Heart left ventricle (tissue), 13 donors: ENCODE measurements around the gene MYH14.

Experiments used
- CTCF ChIP-seq, 12 donors: fragments of 200-600 bp; sonication (generic) in 4 of 12; IDR thresholded peaks; one replicate each; pipeline versions ENCODE4 v1.5.0 to v1.8.0; 2018 to 2022; ENCODE audit warnings: antibody characterized with exemption in 12 of 12, mild to moderate bottlenecking in 5 of 12
- POLR2A ChIP-seq, 2 donors: fragments of 450-650 bp; IDR thresholded peaks; one replicate each; pipeline ENCODE4 v1.6.1; 2017; ENCODE audit warnings: antibody characterized with exemption in 2 of 2, mild to moderate bottlenecking in 2 of 2, moderate library complexity in 2 of 2
- donor health status: ischemic (EF 13 %, LVEDD 7.1; RV severe dilation, severe dysfunction).
- donor health status: DM: no; HTN: yes; CAD: no.
- donor health status: DM: no; HTN: no; CAD: no.
- donor health status: ischemic (EF 25% LVEDD 6.9; RV normal size, moderate dysfunction).
- donor health status: ischemic (EF 25% LVEDD 5.7; RV mildly dilated, moderate dysfunction).
- donor health status: ischemic (EF 35%, LVEDD 5.7; RV mildly dilated, moderate dysfunction).
- donor health status: nonischemic (EF 11% LVEDD 7.7; RV severe dilation, severe dysfunction).
- donor health status: DM: yes; HTN: yes; CAD: no.
- donor health status: PGD.
- donor health status: ischemic (EF 29% LVEDD 5.4; RV normal size, mild dysfunction).
- donor health status: nonischemic (EF 23%, LVEDD 6.1; RV moderate dilation, normal function).

- TF ChIP-seq CTCF (IDR thresholded peaks at IDR 0.05) = no peak
- no peak for TF ChIP-seq POLR2A (IDR thresholded peaks at IDR 0.05)
Observed at GRCh38 chr19:50266896-50267295, 63.5 kb downstream of the MYH14 start.
